PC-3 (cell line): Measurements from ENCODE around the gene ZNRF1. TPM values are rescaled to one million over a fixed set of nuclear protein-coding genes. Genes with fewer than 3 reads are reported as not detected.

ENCODE experiments used
- ATAC-seq: fragments of 200-7000 bp; cut with Tn5 transposase; 2 replicates; pipeline ENCODE4 v1.9.1; 2020; ENCODE audit warnings: mild to moderate bottlenecking, moderate library complexity
- BruUV-seq: library from RNA; stranded (reverse); fragments of 400-500 nt; replicated peaks from 2 replicates; lab custom pipeline; 2021; lab: Mats Ljungman, UMichigan
- CTCF ChIA-PET: fragments of 300-600 bp; sonication (Branson Sonifier 250); formaldehyde crosslinking; loops from one replicate; lab custom pipeline; 2022; ENCODE audit warnings: antibody characterized with exemption; lab: Charles Lee
- POLR2A ChIA-PET: fragments of 300-600 bp; sonication (Branson Sonifier 250); formaldehyde crosslinking; loops from one replicate; lab custom pipeline; 2022; ENCODE audit warnings: antibody characterized with exemption; ENCODE audit not compliant: unreplicated experiment; lab: Charles Lee
- DNase-seq: peaks from one replicate; pipeline ENCODE4 v3.0.0-alpha.2; 2015
- H2AFZ ChIP-seq: fragments of 300-600 bp; sonication (generic); 2 replicates; pipeline ENCODE4 v1.6.0; 2016; ENCODE audit warnings: antibody characterized with exemption, low read length
- H3F3A ChIP-seq: fragments of 300-600 bp; sonication (generic); one replicate; pipeline ENCODE4 v1.6.0; 2017; ENCODE audit warnings: antibody characterized with exemption, low read length, control low read depth, mild to moderate bottlenecking; ENCODE audit not compliant: unreplicated experiment
- H3K27ac ChIP-seq: fragments of 300-600 bp; sonication (generic); 2 replicates; pipeline ENCODE4 v1.5.1; 2016; ENCODE audit warnings: mild to moderate bottlenecking, low read length
- H3K27me3 ChIP-seq: fragments of 300-600 bp; sonication (generic); 2 replicates; pipeline ENCODE4 v1.6.1; 2016; ENCODE audit warnings: low read length, mixed read lengths
- H3K36me3 ChIP-seq: fragments of 300-600 bp; sonication (generic); 2 replicates; pipeline ENCODE4 v1.6.1; 2016; ENCODE audit warnings: low read depth, mixed run types, low read length, mixed read lengths
- H3K4me1 ChIP-seq: fragments of 300-600 bp; sonication (generic); 2 replicates; pipeline ENCODE4 v1.5.1; 2016; ENCODE audit warnings: low read length; ENCODE audit not compliant: insufficient read depth
- H3K4me2 ChIP-seq: fragments of 300-600 bp; sonication (generic); 2 replicates; pipeline ENCODE4 v1.6.0; 2016; ENCODE audit warnings: low read length
- H3K4me3 ChIP-seq: fragments of 300-600 bp; sonication (generic); 2 replicates; pipeline ENCODE4 v1.5.1; 2016; ENCODE audit warnings: mild to moderate bottlenecking, low read length, mixed read lengths
- H3K79me2 ChIP-seq: fragments of 300-600 bp; sonication (generic); 2 replicates; pipeline ENCODE4 v1.6.1; 2017; ENCODE audit warnings: low read length, mixed read lengths
- H3K9ac ChIP-seq: fragments of 300-600 bp; sonication (generic); 2 replicates; pipeline ENCODE4 v1.6.0; 2016; ENCODE audit warnings: mild to moderate bottlenecking, low read length
- H3K9me2 ChIP-seq: fragments of 300-600 bp; sonication (generic); replicated peaks from 2 replicates; pipeline ENCODE4 v1.6.1; 2016; ENCODE audit warnings: mixed run types, low read length, mixed read lengths
- H3K9me3 ChIP-seq: fragments of 300-600 bp; sonication (generic); 2 replicates; pipeline ENCODE4 v1.6.1; 2016; ENCODE audit warnings: low read length, mixed read lengths
- H4K20me1 ChIP-seq: fragments of 300-600 bp; sonication (generic); 2 replicates; pipeline ENCODE4 v1.6.1; 2016; ENCODE audit warnings: low read length, mixed read lengths
- CTCF ChIP-seq: fragments of 300-600 bp; sonication (generic); conservative IDR thresholded peaks from 2 replicates; pipeline ENCODE4 v1.5.1; 2017; ENCODE audit warnings: antibody characterized with exemption, low read depth, mild to moderate bottlenecking, low read length
- EZH2 ChIP-seq: fragments of 300-600 bp; sonication (generic); IDR thresholded peaks from one replicate; pipeline ENCODE4 v1.6.1; 2017; ENCODE audit warnings: antibody characterized with exemption, mild to moderate bottlenecking, low read length; ENCODE audit not compliant: unreplicated experiment
- EZH2phosphoT487 ChIP-seq: fragments of 300-600 bp; sonication (generic); IDR thresholded peaks from 2 replicates; pipeline ENCODE4 v1.6.1; 2018; ENCODE audit warnings: mild to moderate bottlenecking, antibody characterized with exemption, low read length, borderline replicate concordance
- intact Hi-C: fragments of 100-400 bp; cut with micrococcal nuclease; formaldehyde crosslinking; loops from 2 replicates; pipeline ENCODE4 v1.9.0; 2023
- total RNA-seq: library from RNA; depleted of rRNA; stranded (reverse); fragments of >200 nt; gene quantifications from 2 replicates; pipeline ENCODE4 v1.2.3, GENCODE V29; 2014

The ZNRF1 gene
- total RNA-seq, 1 experiment from 2014 or later, result 60.4 TPM

- Histone ChIP-seq H3F3A (peaks cover 3% of the 10 kb centered on the region), H3K9me2 (no peaks in the 10 kb centered on the region), H3K4me1 (peaks cover 43% of the 10 kb centered on the region), H3K27ac (peak overlapping the region; percentile 97), H2AFZ (no peak overlapping the region), H3K36me3 (no peaks in the 10 kb centered on the region), H3K4me2 (peak overlapping the region; percentile 78), H4K20me1 (no peaks in the 10 kb centered on the region), H3K79me2 (peaks cover 9% of the 10 kb centered on the region; the same call in 1 of the 2 replicates), H3K9ac (peak overlapping the region; percentile 81), H3K27me3 (no peaks in the 10 kb centered on the region), H3K4me3 (peak overlapping the region; percentile 37), H3K9me3 (no peaks in the 10 kb centered on the region)
- ATAC-seq, result peak; percentile 5
- CTCF ChIA-PET, result interaction anchor here (4.0 kb wide), 1 partner anchor 111 kb away, joined by 44 read pairs; the partner anchor contains the start of gene ZNRF1
- POLR2A ChIA-PET, result no interaction called here
- no TSS peak for BruUV-seq
- intact Hi-C loops, result loop anchor here (2.0 kb wide), 1 partner anchor 45 kb away; no protein-coding TSS in a partner anchor
- no peak for TF ChIP-seq EZH2
- no peak for TF ChIP-seq CTCF
- TF ChIP-seq EZH2phosphoT487, result no peak
- DNase-seq, result peak; percentile 41
These were observed 111.0 kb downstream of the ZNRF1 start for GRCh38 chr16:75109732-75110243.

- peak; percentile 89 for DNase-seq
- Histone ChIP-seq H2AFZ (no peak overlapping the region), H4K20me1 (no peaks in the 10 kb centered on the region), H3K4me2 (peak overlapping the region; percentile 78), H3K9me2 (no peaks in the 10 kb centered on the region), H3K36me3 (no peaks in the 10 kb centered on the region), H3K9ac (peak overlapping the region; percentile 81), H3K27me3 (no peaks in the 10 kb centered on the region), H3K4me3 (no peak overlapping the region; the same call in 1 of the 2 replicates), H3K27ac (peak overlapping the region; percentile 97), H3K79me2 (peaks cover 9% of the 10 kb centered on the region; the same call in 1 of the 2 replicates), H3K4me1 (peaks cover 43% of the 10 kb centered on the region), H3F3A (peaks cover 3% of the 10 kb centered on the region), H3K9me3 (no peaks in the 10 kb centered on the region)
- intact Hi-C loops, result loop anchor here (1.0 kb wide), 2 partner anchors 113 to 174 kb away; no protein-coding TSS in a partner anchor
- ChIA-PET CTCF (interaction anchor here (0.6 to 4.0 kb wide), 7 partner anchors 46 to 296 kb away, joined by 3 to 44 read pairs (median 5); partner anchors contain the start of genes WDR59 and ZNRF1), POLR2A (no interaction called here)
- TF ChIP-seq CTCF (peak; percentile 75), EZH2phosphoT487 (no peak)
- BruUV-seq, result no TSS peak
- peak; percentile 49 for ATAC-seq
These were observed 112.1 kb downstream of the ZNRF1 start for GRCh38 chr16:75110637-75111513.
